B cell (primary cell): ENCODE data around the gene HSD17B14. TPM values are rescaled to one million over a fixed set of nuclear protein-coding genes. Genes with fewer than 3 reads are reported as not detected.

Experiments used
- ATAC-seq: fragments of 200-7000 bp; cut with Tn5 transposase; one replicate; pipeline ENCODE4 v1.10.0; 2021; ENCODE audit warnings: low read depth, mild to moderate bottlenecking, moderate number of reproducible peaks, moderate library complexity
- CTCF ChIA-PET: fragments of 350-600 bp; sonication (Branson Sonifier 250); formaldehyde crosslinking; loops from one replicate; lab custom pipeline; 2021; ENCODE audit warnings: antibody characterized with exemption, inconsistent platforms; lab: Charles Lee
- POLR2A ChIA-PET: fragments of 350-600 bp; sonication (Branson Sonifier 250); formaldehyde crosslinking; loops from one replicate; lab custom pipeline; 2021; ENCODE audit warnings: antibody characterized with exemption; lab: Charles Lee
- DNase-seq: peaks from one replicate; pipeline ENCODE4 v3.0.0; 2013
- H2AFZ ChIP-seq: 2 replicates; pipeline ENCODE4 v1.6.1; 2012; ENCODE audit warnings: mild to moderate bottlenecking, low read depth, low read length; ENCODE audit not compliant: insufficient read depth, poor library complexity, severe bottlenecking
- H3K27ac ChIP-seq, 2 donors: 1 replicate in 1 of 2; 2 replicates in 1 of 2; pipeline ENCODE4 v1.5.1; 2012 to 2013; ENCODE audit warnings: low read length in 2 of 2, mild to moderate bottlenecking in 2 of 2, moderate library complexity in 1 of 2
- H3K27me3 ChIP-seq, 4 experiments: fragments of 200-600 bp in 1 of 4; sonication (generic) in 1 of 4; replicated peaks in 1 of 4; 1 replicate in 2 of 4; 2 replicates in 2 of 4; pipeline versions ENCODE4 v1.6.1 to v1.7.0; 2013 to 2016; ENCODE audit warnings: low read length in 3 of 4, mild to moderate bottlenecking in 2 of 4, mixed read lengths in 1 of 4, moderate library complexity in 1 of 4; ENCODE audit not compliant: insufficient read depth in 4 of 4, control insufficient read depth in 3 of 4; ENCODE audit errors: control extremely low read depth in 1 of 4
- H3K36me3 ChIP-seq, 2 experiments: replicated peaks in 1 of 2; 1 replicate in 1 of 2; 2 replicates in 1 of 2; pipeline versions ENCODE4 v1.6.1 to v1.7.1; 2013; ENCODE audit warnings: low read length in 1 of 2; ENCODE audit not compliant: insufficient read depth in 2 of 2, control insufficient read depth in 1 of 2; ENCODE audit errors: control extremely low read depth in 1 of 2, extremely low read depth in 1 of 2
- H3K4me1 ChIP-seq, 2 donors: fragments of 200-600 bp in 1 of 2; sonication (generic) in 1 of 2; 1 replicate in 1 of 2; 2 replicates in 1 of 2; pipeline versions ENCODE4 v1.5.1 to v1.6.1; 2013 to 2017; ENCODE audit warnings: low read length in 2 of 2; ENCODE audit not compliant: control insufficient read depth in 2 of 2, insufficient read depth in 2 of 2
- H3K4me2 ChIP-seq: replicated peaks from 2 replicates; pipeline ENCODE3; 2012; ENCODE audit warnings: mild to moderate bottlenecking, low read depth, low read length; ENCODE audit not compliant: poor library complexity, severe bottlenecking
- H3K4me3 ChIP-seq, 5 experiments: fragments of 200-600 bp in 1 of 5; sonication (generic) in 1 of 5; 1 replicate in 3 of 5; 2 replicates in 2 of 5; pipeline versions ENCODE4 v1.5.1 to v1.7.0; 2011 to 2016; ENCODE audit warnings: low read length in 4 of 5, mild to moderate bottlenecking in 4 of 5, low read depth in 2 of 5, control low read depth in 1 of 5, moderate library complexity in 1 of 5; ENCODE audit not compliant: insufficient read depth in 1 of 5; ENCODE audit errors: control extremely low read depth in 1 of 5, extremely low read depth in 1 of 5
- H3K79me2 ChIP-seq: fragments of 200-600 bp; sonication (generic); one replicate; pipeline ENCODE4 v1.6.0; 2016; ENCODE audit warnings: low read length; ENCODE audit not compliant: control insufficient read depth, insufficient read depth
- H3K9ac ChIP-seq: fragments of 200-600 bp; sonication (generic); 2 replicates; pipeline ENCODE4 v1.6.1; 2017; ENCODE audit warnings: mild to moderate bottlenecking, low read length, moderate library complexity
- H3K9me3 ChIP-seq, 3 donors: one replicate each; pipeline versions ENCODE4 v1.6.1 to v1.7.1; 2013; ENCODE audit warnings: low read length in 2 of 3; ENCODE audit not compliant: control insufficient read depth in 2 of 3, insufficient read depth in 1 of 3; ENCODE audit errors: control extremely low read depth in 1 of 3
- H4K20me1 ChIP-seq: 2 replicates; pipeline ENCODE4 v1.6.0; 2012; ENCODE audit warnings: mild to moderate bottlenecking, low read length; ENCODE audit not compliant: insufficient read depth, control insufficient read depth, poor library complexity, severe bottlenecking
- H3K27ac Mint-ChIP-seq: one replicate; pipeline ENCODE4 v1.8.0; 2021; ENCODE audit warnings: mixed read lengths
- H3K27me3 Mint-ChIP-seq: one replicate; pipeline ENCODE4 v1.8.0; 2021; ENCODE audit warnings: mixed read lengths
- H3K4me1 Mint-ChIP-seq: one replicate; pipeline ENCODE4 v1.8.0; 2021; ENCODE audit warnings: mixed read lengths
- H3K4me3 Mint-ChIP-seq: one replicate; pipeline ENCODE4 v1.8.0; 2021; ENCODE audit warnings: mixed read lengths
- H3K9me3 Mint-ChIP-seq: one replicate; pipeline ENCODE4 v1.8.0; 2022; ENCODE audit warnings: mixed read lengths; ENCODE audit not compliant: insufficient read depth
- EZH2 ChIP-seq: IDR thresholded peaks from 2 replicates; pipeline ENCODE4 v1.6.1; 2012; ENCODE audit warnings: borderline replicate concordance, low read depth, mild to moderate bottlenecking, moderate library complexity, low read length; ENCODE audit not compliant: insufficient read depth, poor library complexity, severe bottlenecking
- WGBS: methylation state at CpG from one replicate; pipeline ENCODE4 v1.1.5; 2013; ENCODE audit warnings: missing lambda C conversion rate; ENCODE audit not compliant: insufficient coverage; 5-methylcytosine and 5-hydroxymethylcytosine counted together
- intact Hi-C: fragments of 100-400 bp; cut with micrococcal nuclease; formaldehyde crosslinking; loops from one replicate; pipeline ENCODE4 v1.10.0; 2022
- polyA plus RNA-seq: library from polyadenylated mRNA; depleted of rRNA; stranded (reverse); fragments of >200 nt; gene quantifications from 2 replicates; pipeline ENCODE4 v1.2.3, GENCODE V29; 2012
- total RNA-seq, 2 donors: library from RNA; stranded (reverse); fragments of 120-200 nt in 1 of 2; gene quantifications; 1 replicate in 1 of 2; 2 replicates in 1 of 2; pipeline versions ENCODE4 v1.2.3 to v1.2.4, GENCODE V29; 2013 to 2022
- TF ChIP-seq, protein P1 (sequence below): fragments of 200-600 bp; IDR thresholded peaks from one replicate; pipeline ENCODE4 v1.8.0; 2022; ENCODE audit warnings: antibody characterized with exemption, mild to moderate bottlenecking

HSD17B14 gene
- total and polyA plus RNA-seq, 2 donors (not counting 1 experiment from before 2014, with no cell fraction given) = 2.5 to 2.9 TPM

- Histone ChIP-seq H3K79me2 (no peaks in the 10 kb centered on the region), H3K27me3 (no peaks in the 10 kb centered on the region), H3K4me2 (no peak overlapping the region), H2AFZ (no peak overlapping the region), H3K9me3 (peaks cover 0 to 8% (median 0%) of the 10 kb centered on the region in 3 donors), H3K27ac (no peak overlapping the region), H3K9ac (no peak overlapping the region), H3K4me3 (no peak overlapping the region), H3K4me1 (peaks cover 5 to 23% of the 10 kb centered on the region in 2 donors), H4K20me1 (no peaks in the 10 kb centered on the region), H3K36me3 (no peaks in the 10 kb centered on the region)
- TF ChIP-seq, protein P1, sequence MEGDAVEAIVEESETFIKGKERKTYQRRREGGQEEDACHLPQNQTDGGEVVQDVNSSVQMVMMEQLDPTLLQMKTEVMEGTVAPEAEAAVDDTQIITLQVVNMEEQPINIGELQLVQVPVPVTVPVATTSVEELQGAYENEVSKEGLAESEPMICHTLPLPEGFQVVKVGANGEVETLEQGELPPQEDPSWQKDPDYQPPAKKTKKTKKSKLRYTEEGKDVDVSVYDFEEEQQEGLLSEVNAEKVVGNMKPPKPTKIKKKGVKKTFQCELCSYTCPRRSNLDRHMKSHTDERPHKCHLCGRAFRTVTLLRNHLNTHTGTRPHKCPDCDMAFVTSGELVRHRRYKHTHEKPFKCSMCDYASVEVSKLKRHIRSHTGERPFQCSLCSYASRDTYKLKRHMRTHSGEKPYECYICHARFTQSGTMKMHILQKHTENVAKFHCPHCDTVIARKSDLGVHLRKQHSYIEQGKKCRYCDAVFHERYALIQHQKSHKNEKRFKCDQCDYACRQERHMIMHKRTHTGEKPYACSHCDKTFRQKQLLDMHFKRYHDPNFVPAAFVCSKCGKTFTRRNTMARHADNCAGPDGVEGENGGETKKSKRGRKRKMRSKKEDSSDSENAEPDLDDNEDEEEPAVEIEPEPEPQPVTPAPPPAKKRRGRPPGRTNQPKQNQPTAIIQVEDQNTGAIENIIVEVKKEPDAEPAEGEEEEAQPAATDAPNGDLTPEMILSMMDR = no peak
- 96% methylated on average over 5 of the region's 6 CpGs for WGBS
- no peak for DNase-seq
- Mint-ChIP-seq H3K27me3 (no peaks in the 10 kb centered on the region), H3K4me1 (peaks cover 22% of the 10 kb centered on the region), H3K9me3 (no peaks in the 10 kb centered on the region), H3K27ac (no peak overlapping the region), H3K4me3 (no peak overlapping the region)
- ChIA-PET CTCF (interaction anchor here (0.7 to 9.4 kb wide), 2 partner anchors 21 to 160 kb away, joined by 3 to 85 read pairs; no protein-coding TSS in a partner anchor), POLR2A (no interaction called here)
- no peak for ATAC-seq
- intact Hi-C loops = no loop called here
These were observed 21.4 kb downstream of the HSD17B14 start for GRCh38 chr19:48814895-48815294.

- peaks cover 7 to 26% of the 10 kb centered on the region in 2 donors for H3K4me1 ChIP-seq
- H4K20me1 ChIP-seq = no peaks in the 10 kb centered on the region
- intact Hi-C loops = no loop called here
- Mint-ChIP-seq H3K27me3 (no peaks in the 10 kb centered on the region), H3K4me1 (peaks cover 30% of the 10 kb centered on the region), H3K9me3 (no peaks in the 10 kb centered on the region), H3K4me3 (peak overlapping the region; percentile 93), H3K27ac (peak overlapping the region; percentile 97)
- no peaks in the 10 kb centered on the region for H3K79me2 ChIP-seq
- ChIA-PET POLR2A (no interaction called here), CTCF (interaction anchor here (9.4 kb wide), 1 partner anchor 19 kb away, joined by 85 read pairs; no protein-coding TSS in a partner anchor)
- H3K4me3 ChIP-seq = no peak overlapping the region
- DNase-seq = no peak
- no peak overlapping the region for H2AFZ ChIP-seq
- no peak overlapping the region for H3K4me2 ChIP-seq
- no peak for ATAC-seq
- H3K36me3 ChIP-seq = no peaks in the 10 kb centered on the region
- TF ChIP-seq, protein P1 = no peak
- TF ChIP-seq EZH2 = no peak
- H3K9me3 ChIP-seq = peaks cover 0 to 8% (median 0%) of the 10 kb centered on the region in 3 donors
- H3K27ac ChIP-seq = peak overlapping the region in 1 of 2 donors; percentile 9
- H3K9ac ChIP-seq = no peak overlapping the region
- no peaks in the 10 kb centered on the region for H3K27me3 ChIP-seq
- WGBS = 92% methylated on average over 9 of the region's 21 CpGs
These were observed 23.0 kb downstream of the HSD17B14 start for GRCh38 chr19:48813123-48813913.
